ENCODE data around the gene DENND1A.

Gene DENND1A

GRCh38 chr9:123868002-123868401 lies 61.9 kb downstream of the DENND1A start:
- no peak for DNase-seq (ENCODE audit: extremely low read depth, low read depth)
- no peak for TF ChIP-seq CTCF (IDR thresholded peaks at IDR 0.05; ENCODE audit: low read depth, low read length)

DNA sequence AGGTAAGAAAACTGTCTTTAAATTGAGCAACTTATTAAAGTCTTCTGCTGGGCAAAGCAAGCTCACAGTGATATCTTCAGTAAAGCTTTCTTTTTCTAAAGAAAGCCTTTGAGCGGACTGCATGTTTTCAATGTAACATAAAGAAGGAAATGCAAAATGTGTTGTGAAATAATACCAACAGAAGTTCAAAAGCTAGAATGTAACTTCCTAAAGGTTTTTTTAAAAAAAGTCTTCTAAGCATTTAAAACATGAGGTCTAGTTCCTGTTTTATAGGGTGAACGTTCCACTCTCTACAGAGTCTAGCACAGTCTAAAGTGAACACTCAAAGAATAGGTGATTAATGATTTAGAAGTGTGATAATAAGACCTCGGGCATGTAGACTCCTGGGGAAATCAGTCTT lies 62.9 kb downstream of the DENND1A start:
- no peak for DNase-seq (ENCODE audit: extremely low read depth, low read depth)
- no peak for TF ChIP-seq CTCF (IDR thresholded peaks at IDR 0.05; ENCODE audit: low read depth, low read length)

GRCh38 chr9:123866497-123866896 lies 63.4 kb downstream of the DENND1A start:
- no peak for TF ChIP-seq CTCF (IDR thresholded peaks at IDR 0.05; ENCODE audit: low read depth, low read length)
- DNase-seq (ENCODE audit: extremely low read depth, low read depth), result no peak

DNA sequence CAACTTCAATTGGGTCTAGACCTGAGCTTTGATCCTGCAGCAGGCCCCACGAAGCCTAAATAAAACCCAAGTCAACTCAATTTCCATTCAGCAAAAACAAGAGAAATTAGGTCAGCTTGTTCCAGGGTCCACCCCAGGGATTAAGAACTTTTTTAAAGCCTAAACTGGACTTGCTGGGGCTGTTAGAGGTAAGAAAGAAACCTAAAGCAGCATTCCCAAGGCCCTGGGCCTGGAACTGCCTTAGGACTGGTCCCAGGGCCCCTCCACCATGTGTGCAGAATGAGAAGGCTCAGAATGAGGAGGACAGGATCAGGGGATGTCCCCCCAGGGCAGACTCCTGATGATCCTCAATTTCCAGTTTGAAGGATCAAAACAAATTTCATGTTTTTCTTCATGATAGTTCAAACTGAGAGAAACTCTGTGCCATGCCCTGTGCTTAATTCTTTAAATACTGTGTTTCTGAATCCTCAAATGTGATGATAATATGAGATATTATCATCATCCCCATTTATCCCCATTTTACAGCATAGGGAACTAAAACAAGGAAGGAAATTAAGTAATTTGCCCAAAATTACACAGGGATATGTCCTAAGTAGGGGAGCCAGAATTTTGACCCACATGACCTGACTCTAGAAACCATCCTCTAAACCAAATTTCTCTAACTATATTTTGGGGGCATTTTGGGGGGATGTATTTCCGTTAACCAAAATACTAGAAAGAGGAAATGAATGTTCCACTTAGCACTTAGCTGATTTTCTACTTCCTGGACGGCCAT lies 64.5 kb downstream of the DENND1A start:
- no peak for TF ChIP-seq CTCF (IDR thresholded peaks at IDR 0.05; ENCODE audit: low read depth, low read length)
- no peak for DNase-seq (ENCODE audit: extremely low read depth, low read depth)

- TF ChIP-seq CTCF (IDR thresholded peaks at IDR 0.05; ENCODE audit: low read depth, low read length), result no peak
- DNase-seq (ENCODE audit: extremely low read depth, low read depth), result no peak
Measured at GRCh38 chr9:123864251-123864650, 65.7 kb downstream of the DENND1A start.

DNA sequence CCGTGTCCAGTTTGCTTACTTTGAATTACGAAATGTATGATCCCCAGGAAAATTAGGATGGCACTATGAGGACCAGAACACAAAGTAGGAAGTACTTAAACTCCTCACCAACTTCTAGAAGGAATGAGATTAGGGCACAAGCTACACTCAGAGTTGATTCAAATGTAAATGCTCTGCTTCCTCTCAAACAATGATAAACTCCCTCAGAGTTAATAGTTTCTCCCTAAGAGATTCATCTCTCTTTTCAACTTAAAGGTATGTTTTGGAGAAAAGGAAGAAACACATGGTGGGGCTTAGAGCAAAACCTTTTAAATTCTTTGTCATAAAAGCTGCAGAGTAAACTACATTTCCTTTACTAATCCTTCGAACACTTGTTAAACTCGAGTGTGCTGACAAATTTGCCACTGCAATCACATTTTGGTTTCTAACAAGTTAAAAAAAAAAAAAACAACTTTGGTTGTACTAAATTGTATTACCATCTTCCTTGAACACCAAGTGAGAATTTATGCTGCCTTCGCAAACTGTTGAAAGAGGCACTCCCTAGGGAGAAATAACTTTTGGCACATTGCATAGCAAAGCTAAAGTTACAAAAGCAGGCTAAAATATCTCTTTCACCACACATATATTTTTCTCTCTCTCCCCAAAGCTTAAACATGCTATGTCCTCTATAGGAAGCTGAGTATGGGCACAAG lies 66.6 kb downstream of the DENND1A start:
- DNase-seq (ENCODE audit: extremely low read depth, low read depth), result no peak

More for the DNA sequence above, 66.6 kb downstream of the DENND1A start:
- no peak for TF ChIP-seq CTCF (IDR thresholded peaks at IDR 0.05; ENCODE audit: low read depth, low read length)
